HUDEP-2 (cell line): ENCODE measurements around the gene KIRREL1.
A peak's percentile ranks its signal among the peaks of the same experiment; 100 is the strongest.
"Not testable (repeated sequence)": the region's sequence is repeated elsewhere in the genome, so short reads cannot be mapped to it uniquely, and the experiment has no call there.

Source experiments
- DNase-seq, 76 experiments: peaks; one replicate each; lab custom pipeline; 2025; ENCODE audit not compliant: unreplicated experiment in 76 of 76; lab: John Stamatoyannopoulos, UW

Gene KIRREL1

DNA sequence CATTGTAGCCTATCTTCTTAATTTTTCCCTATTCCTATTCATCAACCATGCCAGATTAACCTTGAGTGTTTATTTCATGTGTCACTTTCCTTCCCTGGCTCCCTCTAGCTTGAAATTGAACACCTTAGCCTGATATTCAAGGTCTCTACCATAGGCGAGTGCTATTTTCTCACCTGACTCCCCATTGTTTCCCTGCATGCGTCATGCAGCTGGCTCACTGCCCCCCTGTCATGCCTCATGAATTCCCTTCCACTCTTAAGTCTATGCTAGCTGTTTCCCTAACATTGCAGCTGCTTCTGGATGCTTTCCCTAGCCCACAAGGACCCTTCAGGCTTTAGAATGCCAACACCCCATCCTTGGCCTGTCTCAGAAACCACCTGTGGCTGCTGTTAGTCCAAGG, 130.6 kb downstream of the KIRREL1 start:
- DNase-seq = no peak

DNA sequence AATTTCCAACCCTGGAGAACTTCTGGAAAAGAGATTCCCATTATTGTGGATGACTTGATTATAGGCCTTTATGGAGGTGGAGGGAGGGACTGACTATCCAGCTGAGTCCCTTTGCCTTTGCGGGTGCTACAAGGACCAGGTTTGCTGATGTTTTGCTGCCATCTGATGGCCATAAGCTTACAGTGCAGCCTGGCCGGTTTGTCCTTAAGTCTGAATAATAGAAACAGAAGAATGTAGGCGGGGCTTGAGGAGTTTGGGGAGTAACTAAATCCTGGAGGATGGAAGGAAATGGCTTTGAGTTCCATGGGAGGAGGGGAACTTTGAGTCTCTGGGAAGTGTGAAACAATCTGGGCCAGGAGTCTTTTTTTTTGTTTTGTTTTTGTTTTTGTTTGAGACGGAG, 131.6 kb downstream of the KIRREL1 start:
- peak in 68 of 76 experiments; percentile 6 to 80 (median 47) for DNase-seq

DNA sequence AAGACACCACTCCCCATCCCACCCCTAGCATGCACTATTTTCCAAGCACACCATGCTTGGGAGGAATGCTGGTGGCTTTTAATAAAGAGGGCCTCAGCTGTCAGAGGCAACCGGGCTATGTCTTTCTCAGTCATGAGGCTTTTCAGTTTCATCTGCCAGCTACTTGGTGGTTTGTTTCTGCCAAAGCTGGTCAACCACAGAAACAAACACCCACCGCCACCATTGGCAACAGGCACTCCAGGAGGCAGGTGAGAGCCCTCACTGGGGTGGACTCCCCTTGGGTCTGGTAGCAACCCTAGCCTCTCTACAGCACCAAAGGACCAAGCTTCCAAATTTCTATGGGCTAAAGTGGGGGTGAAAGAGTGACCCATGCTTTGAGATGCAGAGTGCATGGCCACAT, 133.0 kb downstream of the KIRREL1 start:
- DNase-seq = no peak

DNA sequence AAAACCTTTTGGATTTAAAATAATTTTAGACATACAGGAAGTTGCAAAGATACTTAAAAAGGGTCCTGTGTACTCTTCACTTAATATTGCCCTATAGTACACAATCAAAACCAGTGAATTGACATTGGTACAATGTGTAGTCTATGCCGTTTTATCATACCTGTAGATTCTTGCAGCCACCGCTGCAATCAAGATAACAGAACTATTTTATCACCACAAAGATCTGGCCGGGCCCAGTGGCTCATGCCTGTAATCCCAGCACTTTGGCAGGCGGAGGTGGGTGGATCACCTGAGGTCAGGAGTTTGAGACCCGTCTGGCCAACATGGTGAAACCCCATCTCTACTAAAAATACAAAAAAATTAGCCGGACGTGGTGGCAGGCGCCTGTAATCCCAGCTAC, 135.1 kb downstream of the KIRREL1 start:
- not testable (repeated sequence) for DNase-seq

GRCh38 chr1:158131217-158131616, 137.8 kb downstream of the KIRREL1 start:
- DNase-seq = peak in 9 of 76 experiments; percentile 3 to 37 (median 14)

DNA sequence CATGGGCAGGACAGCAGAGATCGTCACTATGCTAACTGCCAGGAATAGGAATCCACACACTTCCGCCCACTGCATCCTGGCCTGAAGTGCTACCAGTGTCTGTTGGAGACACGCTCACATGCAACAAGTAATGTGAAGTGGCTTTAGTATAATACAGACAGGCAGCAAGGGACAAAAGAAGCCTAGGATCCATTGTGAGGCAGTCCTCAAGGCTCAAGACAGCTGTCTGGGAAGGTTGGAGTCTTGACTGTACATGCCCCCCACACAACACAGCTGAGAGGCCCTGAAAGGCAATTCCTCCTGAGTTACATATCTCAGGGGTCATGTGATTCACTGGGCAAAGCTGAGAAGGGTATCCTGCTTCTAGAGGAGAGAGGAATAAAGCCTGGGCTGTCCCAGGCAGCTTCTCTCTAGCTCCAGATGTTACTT, 147.3 kb downstream of the KIRREL1 start:
- no peak for DNase-seq

GRCh38 chr1:158145173-158145719, 151.8 kb downstream of the KIRREL1 start:
- DNase-seq = peak in 58 of 76 experiments; percentile 10 to 70 (median 43)

DNA sequence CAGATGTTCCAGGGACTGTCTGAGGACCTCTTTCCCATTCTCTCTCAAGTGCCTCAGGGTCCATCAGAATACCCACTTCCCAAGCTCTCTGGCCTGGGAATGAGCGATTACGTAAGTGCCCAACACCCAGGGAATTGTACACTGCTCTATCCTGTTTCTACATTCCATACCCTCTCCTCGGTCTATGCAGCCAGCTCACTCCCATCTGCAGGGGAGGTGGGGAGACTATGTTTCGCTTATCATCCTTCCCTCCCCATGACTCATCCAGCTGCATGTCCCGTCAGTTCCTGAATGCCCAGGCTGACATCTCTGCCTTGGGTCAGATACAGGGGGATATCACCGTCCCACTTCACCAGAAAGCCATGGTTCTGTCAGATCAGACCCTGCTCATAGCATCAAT, 152.7 kb downstream of the KIRREL1 start:
- DNase-seq = peak in 12 of 76 experiments; percentile 3 to 44 (median 20)

GRCh38 chr1:158146739-158147138, 153.3 kb downstream of the KIRREL1 start:
- no peak for DNase-seq

DNA sequence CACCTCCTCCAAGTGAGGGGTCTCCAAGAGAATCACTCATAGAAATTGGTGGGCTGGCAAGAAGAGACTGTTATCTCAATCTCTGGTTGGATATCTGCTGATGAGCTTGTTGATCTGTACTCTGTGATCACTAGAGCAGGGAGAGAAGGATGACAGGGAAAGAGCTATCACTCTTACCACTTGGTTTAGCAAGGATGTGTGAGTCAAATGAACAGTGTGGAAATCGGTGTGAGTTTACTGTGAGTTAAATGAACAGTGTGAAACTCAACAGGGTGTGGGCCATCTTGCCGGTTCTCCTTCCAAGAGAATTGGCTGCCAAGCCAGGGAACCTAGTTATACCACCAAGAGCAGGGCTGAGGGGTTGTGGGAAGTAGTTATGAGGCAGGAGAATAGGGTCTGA, 154.0 kb downstream of the KIRREL1 start:
- no peak for DNase-seq

- no peak for DNase-seq
These were observed 154.4 kb downstream of the KIRREL1 start for GRCh38 chr1:158147869-158148268.

GRCh38 chr1:158148468-158148867, 155.0 kb downstream of the KIRREL1 start:
- no peak for DNase-seq

GRCh38 chr1:158149175-158149574, 155.7 kb downstream of the KIRREL1 start:
- peak in 1 of 76 experiments; percentile 24 for DNase-seq
